ENCODE measurements around the gene SMAP2.

DNA sequence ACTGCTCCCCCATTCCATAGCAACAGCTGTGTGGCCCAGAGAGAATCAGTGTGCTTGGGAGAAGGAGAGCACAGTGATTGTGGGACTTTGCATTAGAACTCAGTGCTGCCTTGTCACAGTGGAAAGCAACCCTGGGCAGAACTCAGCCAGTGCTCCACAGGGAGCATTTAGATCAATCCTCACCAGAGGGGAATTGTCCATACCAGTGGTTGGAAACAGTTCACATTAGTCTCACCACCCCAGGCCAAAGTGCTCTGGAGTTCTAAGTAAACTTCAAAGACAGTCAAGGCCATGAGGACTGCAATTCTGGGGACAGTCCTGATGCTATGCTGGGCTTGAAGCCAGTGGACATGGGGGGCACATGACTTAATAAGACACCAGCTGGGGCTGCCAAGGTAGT lies 12.9 kb upstream of the SMAP2 start:
- TF ChIP-seq POLR2A (IDR thresholded peaks at IDR 0.05; ENCODE audit: low read length) = no peak
- TF ChIP-seq GATA1 (IDR thresholded peaks at IDR 0.05; ENCODE audit: low read depth, low read length) = no peak

Data from erythroblast (primary cell).